HepG2 (cell line): ENCODE data around the gene AMBRA1. TPM values are rescaled to one million over a fixed set of nuclear protein-coding genes. Genes with fewer than 3 reads are reported as not detected.

Experiments
- ATAC-seq: fragments of 200-7000 bp; cut with Tn5 transposase; 3 replicates; pipeline ENCODE4 v1.9.1; 2020; ENCODE audit warnings: mild to moderate bottlenecking, moderate library complexity
- BruUV-seq: library from RNA; stranded (reverse); fragments of 400-500 nt; replicated peaks from 2 replicates; lab custom pipeline; 2021; lab: Mats Ljungman, UMichigan
- CTCF ChIA-PET: fragments of 300-600 bp; formaldehyde crosslinking; extraction: SDS; loops from one replicate; lab custom pipeline; 2021; ENCODE audit warnings: low total read pairs, inconsistent platforms, low intra/inter-chr PET ratio; lab: Yijun Ruan, JAX
- POLR2A ChIA-PET: fragments of 350-600 bp; sonication (Branson Sonifier 250); formaldehyde crosslinking; loops from one replicate; lab custom pipeline; 2020; ENCODE audit warnings: antibody characterized with exemption, inconsistent platforms; lab: Yijun Ruan, JAX
- DNase-seq: peaks from one replicate; pipeline ENCODE4 v3.0.0-alpha.2; 2015; ENCODE audit warnings: low spot score
- FAIRE-seq: peaks from 3 replicates; lab custom pipeline; 2011; peaks lifted over from hg19 to GRCh38; lab: Jason Lieb, UNC
- H2AFZ ChIP-seq: one replicate; pipeline ENCODE4 v1.6.1; 2011; ENCODE audit warnings: low read length, inconsistent platforms
- H3K27ac ChIP-seq: fragments of 300-600 bp; 3 replicates; pipeline ENCODE4 v1.8.0; 2011; ENCODE audit warnings: mixed run types, mild to moderate bottlenecking, mixed read lengths, low read length, inconsistent platforms; ENCODE audit not compliant: insufficient read depth; ENCODE audit errors: extremely low read length
- H3K27me3 ChIP-seq, 2 experiments: fragments of 200-600 bp in 1 of 2; 2 replicates in 1 of 2; 3 replicates in 1 of 2; pipeline versions ENCODE4 v1.6.0 to v1.8.0; 2011; ENCODE audit warnings: low read length in 2 of 2, mild to moderate bottlenecking in 2 of 2, moderate library complexity in 2 of 2, inconsistent platforms in 1 of 2; ENCODE audit not compliant: insufficient read depth in 2 of 2, control insufficient read depth in 1 of 2
- H3K36me3 ChIP-seq, 2 experiments: fragments of 200-600 bp in 1 of 2; replicated peaks in 1 of 2; 2 replicates in 1 of 2; 3 replicates in 1 of 2; pipeline versions ENCODE4 v1.5.1 to v1.8.0; 2011; ENCODE audit warnings: low read length in 2 of 2, inconsistent platforms in 1 of 2; ENCODE audit not compliant: insufficient read depth in 2 of 2, control insufficient read depth in 1 of 2
- H3K4me1 ChIP-seq: 2 replicates; pipeline ENCODE4 v1.5.1; 2012; ENCODE audit warnings: low read length, inconsistent platforms; ENCODE audit not compliant: insufficient read depth
- H3K4me2 ChIP-seq: 2 replicates; pipeline ENCODE4 v1.6.0; 2011; ENCODE audit warnings: low read depth, low read length, inconsistent platforms
- H3K4me3 ChIP-seq, 3 experiments: fragments of 200-600 bp in 1 of 3; sonication (generic), shearing (Covaris generic) in 1 of 3; replicated peaks in 1 of 3; 2 replicates each; pipeline ENCODE4 v1.5.1; 2011 to 2016; ENCODE audit warnings: low read length in 3 of 3, inconsistent platforms in 2 of 3, low read depth in 2 of 3, mild to moderate bottlenecking in 2 of 3, control low read depth in 1 of 3, mixed read lengths in 1 of 3; ENCODE audit not compliant: insufficient read depth in 1 of 3
- H3K79me2 ChIP-seq: one replicate; pipeline ENCODE4 v1.6.1; 2011; ENCODE audit warnings: low read length, inconsistent platforms; ENCODE audit not compliant: insufficient read depth
- H3K9ac ChIP-seq: 2 replicates; pipeline ENCODE4 v1.6.0; 2011; ENCODE audit warnings: mild to moderate bottlenecking, low read depth, low read length, inconsistent platforms; ENCODE audit not compliant: insufficient read depth
- H3K9me3 ChIP-seq: 2 replicates; pipeline ENCODE4 v1.5.1; 2012; ENCODE audit warnings: mild to moderate bottlenecking, low read length
- H4K20me1 ChIP-seq: 2 replicates; pipeline ENCODE4 v1.6.0; 2011; ENCODE audit warnings: inconsistent platforms, mild to moderate bottlenecking, low read length, moderate library complexity; ENCODE audit not compliant: insufficient read depth
- ATF1 ChIP-seq: IDR thresholded peaks from 2 replicates; pipeline ENCODE4 v1.6.1; 2016; ENCODE audit warnings: mild to moderate bottlenecking, control low read depth
- BRD4 ChIP-seq: sonication (generic); formaldehyde crosslinking; IDR thresholded peaks from 2 replicates; pipeline ENCODE4 v1.4.0; 2020; ENCODE audit warnings: missing genetic modification reagents
- CEBPB ChIP-seq: IDR thresholded peaks from 2 replicates; pipeline ENCODE4 v1.6.1; 2011; ENCODE audit warnings: low read depth, low read length, improper control_type of control experiment, borderline replicate concordance
- CHD4 ChIP-seq: fragments of 200-600 bp; sonication (generic); IDR thresholded peaks from 2 replicates; pipeline ENCODE4 v1.7.0; 2017; ENCODE audit warnings: mild to moderate bottlenecking, low read length, borderline replicate concordance
- FOSL2 ChIP-seq: sonication (generic); formaldehyde crosslinking; IDR thresholded peaks from 2 replicates; pipeline ENCODE4 v1.4.0; 2020; ENCODE audit warnings: missing genetic modification reagents
- FOXM1 ChIP-seq: sonication (generic); formaldehyde crosslinking; IDR thresholded peaks from 2 replicates; pipeline ENCODE4 v1.5.0; 2020; ENCODE audit warnings: missing genetic modification reagents
- KDM4B ChIP-seq: sonication (generic); formaldehyde crosslinking; IDR thresholded peaks from 2 replicates; pipeline ENCODE4 v1.4.0; 2020; ENCODE audit warnings: missing genetic modification reagents
- MED8 ChIP-seq: sonication (generic); formaldehyde crosslinking; IDR thresholded peaks from 2 replicates; pipeline ENCODE4 v1.8.1; 2023; ENCODE audit warnings: mild to moderate bottlenecking, missing genetic modification reagents; ENCODE audit not compliant: insufficient replicate concordance
- NCOA5 ChIP-seq: sonication (generic); formaldehyde crosslinking; IDR thresholded peaks from 2 replicates; pipeline ENCODE4 v1.4.0; 2020; ENCODE audit warnings: missing genetic modification reagents
- POLR2A ChIP-seq, 2 experiments: IDR thresholded peaks; 2 replicates each; pipeline ENCODE4 v1.6.1; 2011; ENCODE audit warnings: low read depth in 2 of 2, low read length in 2 of 2, mild to moderate bottlenecking in 1 of 2, moderate library complexity in 1 of 2; ENCODE audit not compliant: insufficient read depth in 1 of 2
- SUZ12 ChIP-seq: fragments of 150-350 bp; IDR thresholded peaks from 2 replicates; pipeline ENCODE4 v1.6.1; 2014; ENCODE audit warnings: low read depth, low read length
- TAF1 ChIP-seq: sonication (generic); formaldehyde crosslinking; IDR thresholded peaks from 2 replicates; pipeline ENCODE4 v1.4.0; 2020; ENCODE audit warnings: missing genetic modification reagents
- ZFP91 ChIP-seq: sonication (generic); formaldehyde crosslinking; IDR thresholded peaks from 2 replicates; pipeline ENCODE4 v1.9.0; 2022; ENCODE audit warnings: missing genetic modification reagents, mild to moderate bottlenecking, borderline replicate concordance
- ZNF441 ChIP-seq: sonication (generic); formaldehyde crosslinking; IDR thresholded peaks from 2 replicates; pipeline ENCODE4 v1.7.0; 2021; ENCODE audit warnings: missing genetic modification reagents, borderline replicate concordance
- ZNF546 ChIP-seq: sonication (generic); formaldehyde crosslinking; conservative IDR thresholded peaks from 2 replicates; pipeline ENCODE4 v1.8.1; 2023; ENCODE audit warnings: mild to moderate bottlenecking, missing genetic modification reagents
- ZNF563 ChIP-seq: sonication (generic); formaldehyde crosslinking; IDR thresholded peaks from 2 replicates; pipeline ENCODE4 v1.8.0; 2022; ENCODE audit warnings: mild to moderate bottlenecking, moderate library complexity, missing genetic modification reagents
- ZNF607 ChIP-seq: sonication (generic); formaldehyde crosslinking; IDR thresholded peaks from 2 replicates; pipeline ENCODE4 v1.5.1; 2020; ENCODE audit warnings: missing genetic modification reagents, mild to moderate bottlenecking, borderline replicate concordance
- ZNF746 ChIP-seq: sonication (generic); formaldehyde crosslinking; IDR thresholded peaks from 2 replicates; pipeline ENCODE4 v1.8.0; 2022; ENCODE audit warnings: mild to moderate bottlenecking, missing genetic modification reagents
- ZNF75D ChIP-seq: sonication (generic); formaldehyde crosslinking; IDR thresholded peaks from 2 replicates; pipeline ENCODE4 v1.8.1; 2023; ENCODE audit warnings: missing genetic modification reagents, mild to moderate bottlenecking, borderline replicate concordance
- ZNF777 ChIP-seq: sonication (generic); formaldehyde crosslinking; IDR thresholded peaks from 2 replicates; pipeline ENCODE4 v1.4.0; 2020; ENCODE audit warnings: missing genetic modification reagents
- ZNF790 ChIP-seq: sonication (generic); formaldehyde crosslinking; IDR thresholded peaks from 2 replicates; pipeline ENCODE4 v1.8.0; 2022; ENCODE audit warnings: missing genetic modification reagents, mild to moderate bottlenecking, borderline replicate concordance
- WGBS: methylation state at CpG from one replicate; pipeline ENCODE4 v1.1.6; 2017; ENCODE audit warnings: low lambda C conversion rate; 5-methylcytosine and 5-hydroxymethylcytosine counted together
- in situ Hi-C: cut with HindIII; loops from 2 replicates; pipeline ENCODE4 v1.10.0; 2017; ENCODE audit warnings: low pct_unique_long_range_greater_than_20kb; ENCODE audit not compliant: extremely low pct_ligation_motif_present
- intact Hi-C: fragments of 100-400 bp; cut with micrococcal nuclease; formaldehyde crosslinking; loops from one replicate; pipeline ENCODE4 v1.10.0; 2022; ENCODE audit not compliant: unreplicated experiment
- polyA plus RNA-seq, 8 experiments: library from polyadenylated mRNA; depleted of rRNA in 3 of 8; stranded (reverse) in 7 of 8; unstranded in 1 of 8; fragments of >200 nt; fragmentation: Illumina TruSeq in 4 of 8; extraction: Trizol in 4 of 8; gene quantifications; 2 replicates each; pipeline versions ENCODE4 v1.2.1 to v1.2.3, GENCODE V29; 2011 to 2016; ENCODE audit warnings: low read depth in 4 of 8, missing spikeins in 1 of 8, mixed read lengths in 1 of 8; ENCODE audit not compliant: insufficient read depth in 1 of 8
- total RNA-seq, 5 experiments: library from RNA; depleted of rRNA; stranded (reverse); fragments of >200 nt; fragmentation: Illumina TruSeq; extraction: Trizol; gene quantifications; 2 replicates each; pipeline ENCODE4 v1.2.3, GENCODE V29; 2016; ENCODE audit warnings: low read depth in 1 of 5
- TF ChIP-seq, protein P1 (sequence below): sonication (generic); formaldehyde crosslinking; IDR thresholded peaks from 2 replicates; pipeline ENCODE4 v1.4.0; 2020; ENCODE audit warnings: missing genetic modification reagents

Gene AMBRA1
- total and polyA plus RNA-seq, 2 of the 13 experiments (the other 11 are each of a cell fraction or from before 2014, with no cell fraction given): 15.7 to 26.0 TPM

- TF ChIP-seq SUZ12 (no peak), NCOA5 (CRISPR knock-in tag) (no peak), TAF1 (CRISPR knock-in tag) (no peak), ZNF607 (CRISPR knock-in tag) (no peak)
- TF ChIP-seq, protein P1, sequence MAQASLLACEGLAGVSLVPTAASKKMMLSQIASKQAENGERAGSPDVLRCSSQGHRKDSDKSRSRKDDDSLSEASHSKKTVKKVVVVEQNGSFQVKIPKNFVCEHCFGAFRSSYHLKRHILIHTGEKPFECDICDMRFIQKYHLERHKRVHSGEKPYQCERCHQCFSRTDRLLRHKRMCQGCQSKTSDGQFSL: no peak
These were observed 211.0 kb downstream of the AMBRA1 start (continued) for GRCh38 chr11:46382646-46383403.

DNA sequence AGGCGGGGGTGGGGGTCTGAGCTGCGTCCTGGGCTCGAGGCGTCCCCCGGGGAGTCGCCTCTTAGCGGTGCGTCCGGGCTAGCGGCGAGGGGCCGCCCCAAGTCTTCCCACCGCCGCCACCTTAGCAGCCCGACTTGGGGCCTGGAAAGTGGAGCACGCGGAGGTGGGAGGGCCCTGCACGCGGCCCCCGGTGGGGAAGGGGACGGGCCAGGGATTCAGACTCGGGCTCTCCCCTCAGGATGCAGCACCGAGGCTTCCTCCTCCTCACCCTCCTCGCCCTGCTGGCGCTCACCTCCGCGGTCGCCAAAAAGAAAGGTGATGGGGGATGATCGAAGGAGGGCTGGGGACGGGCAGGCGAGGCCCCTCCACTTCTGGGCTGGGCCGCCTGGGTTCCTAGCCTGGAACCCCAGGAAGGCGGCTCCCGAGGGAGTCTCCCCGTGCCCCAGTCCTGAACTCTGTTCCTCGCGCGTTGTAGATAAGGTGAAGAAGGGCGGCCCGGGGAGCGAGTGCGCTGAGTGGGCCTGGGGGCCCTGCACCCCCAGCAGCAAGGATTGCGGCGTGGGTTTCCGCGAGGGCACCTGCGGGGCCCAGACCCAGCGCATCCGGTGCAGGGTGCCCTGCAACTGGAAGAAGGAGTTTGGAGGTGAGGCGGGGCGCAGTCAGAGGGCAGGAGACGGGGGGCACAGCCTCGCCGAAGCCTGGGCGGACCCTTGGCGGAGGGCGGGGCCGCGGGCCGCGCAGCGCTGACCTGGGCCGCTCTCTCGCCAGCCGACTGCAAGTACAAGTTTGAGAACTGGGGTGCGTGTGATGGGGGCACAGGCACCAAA, 211.8 kb downstream of the AMBRA1 start:
- FAIRE-seq: no peak
- TSS peak; percentile 78 for BruUV-seq
- POLR2A ChIA-PET: interaction anchor here (1.2 kb wide), 1 partner anchor 139 kb away, joined by 3 read pairs; no protein-coding TSS in a partner anchor
- TF ChIP-seq KDM4B: no peak
- no peak for TF ChIP-seq ZNF746 (CRISPR knock-in tag)
- TF ChIP-seq MED8: no peak
- peak; percentile 60 for TF ChIP-seq ZNF777
- TF ChIP-seq ZNF790 (CRISPR knock-in tag): peak; percentile 29; the same call in 1 of the 2 replicates
- TF ChIP-seq ZNF563 (CRISPR knock-in tag): peak; percentile 40; the same call in 1 of the 2 replicates
- no peak for TF ChIP-seq FOSL2 (CRISPR knock-in tag)
- no peak for TF ChIP-seq ATF1 (CRISPR knock-in tag)
- TF ChIP-seq BRD4 (CRISPR knock-in tag): no peak; the same call in 1 of the 2 replicates
- TF ChIP-seq CHD4: no peak
- no peak for TF ChIP-seq CEBPB
- no peak for TF ChIP-seq ZNF75D (CRISPR knock-in tag)
- TF ChIP-seq ZFP91: peak; percentile 49; the same call in 1 of the 2 replicates
- TF ChIP-seq ZNF546 (CRISPR knock-in tag): no peak
- TF ChIP-seq ZNF441 (CRISPR knock-in tag): no peak
- no peak for TF ChIP-seq POLR2A (IDR thresholded peaks at IDR 0.05; ENCODE audit: insufficient read depth in 1 of 2, low read depth in 2 of 2, low read length in 2 of 2)
- TF ChIP-seq FOXM1 (CRISPR knock-in tag): no peak

More for the DNA sequence above, 211.8 kb downstream of the AMBRA1 start:
- in situ Hi-C loops (no loop called here), intact Hi-C loops (loop anchor here (1.0 kb wide), 1 partner anchor 25 kb away; no protein-coding TSS in a partner anchor)
- Histone ChIP-seq H4K20me1 (peaks cover 8% of the 10 kb centered on the region), H3K9me3 (no peaks in the 10 kb centered on the region), H3K4me1 (peaks cover 42% of the 10 kb centered on the region), H3K4me2 (peak overlapping the region; percentile 86), H3K27ac (peak overlapping the region; percentile 65), H2AFZ (no peak overlapping the region), H3K4me3 (peak overlapping the region; percentile 77 to 92 (median 85)), H3K9ac (peak overlapping the region; percentile 66), H3K36me3 (0 out of 5 replicates have a peak, but pooled peaks cover 0 to 1% of the 10 kb centered on the region in 2 experiments), H3K27me3 (no peaks in the 10 kb centered on the region), H3K79me2 (peaks cover 4% of the 10 kb centered on the region)
- DNase-seq (no peak), ATAC-seq (peak; percentile 1)
- WGBS: 0% methylated on average over 11 of the region's 66 CpGs
- CTCF ChIA-PET: no interaction called here
